Fibroblast of lung (primary cell): ENCODE data around the gene TMEM255B. TPM values are rescaled to one million over a fixed set of nuclear protein-coding genes. Genes with fewer than 3 reads are reported as not detected.
"Not testable (repeated sequence)": the region's sequence is repeated elsewhere in the genome, so short reads cannot be mapped to it uniquely, and the experiment has no call there.

ENCODE experiments used
- DNase-seq, 2 donors: peaks; one replicate each; pipeline versions ENCODE4 v3.0.0 to v3.0.0-alpha.2; 2010; ENCODE audit warnings: low read depth in 2 of 2
- H2AFZ ChIP-seq: 2 replicates; pipeline ENCODE4 v1.5.1; 2012; ENCODE audit warnings: low read length, control low read depth, inconsistent platforms
- H3K27ac ChIP-seq: 2 replicates; pipeline ENCODE4 v1.5.1; 2011; ENCODE audit warnings: low read length, control low read depth; ENCODE audit not compliant: insufficient read depth
- H3K27me3 ChIP-seq: 2 replicates; pipeline ENCODE4 v1.5.1; 2011; ENCODE audit warnings: mild to moderate bottlenecking, low read length; ENCODE audit not compliant: control insufficient read depth, insufficient read depth
- H3K36me3 ChIP-seq: 2 replicates; pipeline ENCODE4 v1.5.1; 2011; ENCODE audit warnings: low read length; ENCODE audit not compliant: control insufficient read depth, insufficient read depth
- H3K4me1 ChIP-seq: 2 replicates; pipeline ENCODE4 v1.5.1; 2011; ENCODE audit warnings: low read length; ENCODE audit not compliant: control insufficient read depth, insufficient read depth; ENCODE audit errors: extremely low read depth
- H3K4me2 ChIP-seq: 2 replicates; pipeline ENCODE4 v1.5.1; 2011; ENCODE audit warnings: low read length, control low read depth; ENCODE audit not compliant: insufficient read depth; ENCODE audit errors: extremely low read depth
- H3K4me3 ChIP-seq, 4 experiments: fragments of 200-600 bp in 1 of 4; sonication (generic) in 1 of 4; replicated peaks in 1 of 4; 2 replicates each; pipeline ENCODE4 v1.5.1; 2011 to 2016; ENCODE audit warnings: low read length in 4 of 4, low read depth in 3 of 4, mild to moderate bottlenecking in 3 of 4, control low read depth in 2 of 4, inconsistent platforms in 1 of 4, mixed read lengths in 1 of 4; ENCODE audit not compliant: insufficient read depth in 1 of 4; ENCODE audit errors: control extremely low read depth in 1 of 4
- H3K79me2 ChIP-seq: 2 replicates; pipeline ENCODE4 v1.5.1; 2012; ENCODE audit warnings: mild to moderate bottlenecking, low read length, inconsistent platforms; ENCODE audit not compliant: control insufficient read depth, insufficient read depth
- H3K9ac ChIP-seq: 2 replicates; pipeline ENCODE4 v1.5.1; 2011; ENCODE audit warnings: mild to moderate bottlenecking, low read length, control low read depth; ENCODE audit not compliant: insufficient read depth
- H3K9me3 ChIP-seq: 2 replicates; pipeline ENCODE4 v1.5.1; 2012; ENCODE audit warnings: low read depth, low read length; ENCODE audit not compliant: control insufficient read depth, insufficient read depth
- H4K20me1 ChIP-seq: 2 replicates; pipeline ENCODE4 v1.5.1; 2011; ENCODE audit warnings: low read length; ENCODE audit not compliant: control insufficient read depth, insufficient read depth; ENCODE audit errors: extremely low read depth
- CTCF ChIP-seq, 2 donors: IDR thresholded peaks in 1 of 2; conservative IDR thresholded peaks in 1 of 2; 1 replicate in 1 of 2; 2 replicates in 1 of 2; pipeline ENCODE4 v1.5.1; 2011 to 2012; ENCODE audit warnings: low read length in 2 of 2, control low read depth in 1 of 2, inconsistent platforms in 1 of 2, low read depth in 1 of 2, mild to moderate bottlenecking in 1 of 2
- EZH2 ChIP-seq: IDR thresholded peaks from 2 replicates; pipeline ENCODE4 v1.5.1; 2012; ENCODE audit warnings: low read length, control low read depth, mild to moderate bottlenecking; ENCODE audit errors: missing control alignments
- polyA plus RNA-seq, 2 donors: library from polyadenylated mRNA; depleted of rRNA in 1 of 2; stranded (reverse) in 1 of 2; unstranded in 1 of 2; fragments of >200 nt; gene quantifications; 2 replicates each; pipeline ENCODE4 v1.2.1, GENCODE V29; 2011 to 2012; ENCODE audit warnings: missing spikeins in 1 of 2
- total RNA-seq: library from RNA; depleted of rRNA; stranded (reverse); fragments of >200 nt; gene quantifications from 2 replicates; pipeline ENCODE4 v1.2.1, GENCODE V29; 2014

The TMEM255B gene
- total and polyA plus RNA-seq, 2 donors (not counting 1 experiment from before 2014, with no cell fraction given), result 2.4 to 10.4 TPM

- no peaks in the 10 kb centered on the region for H3K9me3 ChIP-seq
- no peak for DNase-seq
- no peak overlapping the region for H2AFZ ChIP-seq
- no peak overlapping the region for H3K27ac ChIP-seq
- TF ChIP-seq CTCF (conservative IDR thresholded peaks at IDR 0.05 in 1 of 2, IDR thresholded peaks at IDR 0.05 in 1 of 2; ENCODE audit: low read depth in 1 of 2, low read length in 2 of 2), result no peak
- TF ChIP-seq EZH2, result no peak
- H3K36me3 ChIP-seq, result no peaks in the 10 kb centered on the region
- H3K4me3 ChIP-seq, result peak overlapping the region in 2 of 4 experiments; percentile 49 to 51
- H3K79me2 ChIP-seq, result no peaks in the 10 kb centered on the region
- no peaks in the 10 kb centered on the region for H3K4me1 ChIP-seq
- H3K4me2 ChIP-seq, result no peak overlapping the region
- no peak overlapping the region for H3K9ac ChIP-seq
- no peaks in the 10 kb centered on the region for H4K20me1 ChIP-seq
- peaks cover under 1% of the 10 kb centered on the region for H3K27me3 ChIP-seq
Observed at GRCh38 chr13:113724016-113724758, 34.8 kb upstream of the TMEM255B start.

GRCh38 chr13:113724780-113725315 is 34.2 kb upstream of the TMEM255B start:
- H3K27me3 ChIP-seq, result peaks cover 5% of the 10 kb centered on the region
- peak overlapping the region; percentile 75 for H3K4me2 ChIP-seq
- DNase-seq, result peak; percentile 66 to 75
- H3K27ac ChIP-seq, result no peak overlapping the region
- H3K4me3 ChIP-seq, result peak overlapping the region; percentile 17 to 51 (median 35)
- H3K36me3 ChIP-seq, result no peaks in the 10 kb centered on the region
- H3K9ac ChIP-seq, result no peak overlapping the region
- H3K4me1 ChIP-seq, result no peaks in the 10 kb centered on the region
- peak overlapping the region; percentile 23 for H2AFZ ChIP-seq
- H3K9me3 ChIP-seq, result no peaks in the 10 kb centered on the region
- H3K79me2 ChIP-seq, result no peaks in the 10 kb centered on the region
- no peaks in the 10 kb centered on the region for H4K20me1 ChIP-seq
- no peak for TF ChIP-seq EZH2
- peak; percentile 71 for TF ChIP-seq CTCF (conservative IDR thresholded peaks at IDR 0.05 in 1 of 2, IDR thresholded peaks at IDR 0.05 in 1 of 2; ENCODE audit: low read depth in 1 of 2, low read length in 2 of 2)

- H3K9me3 ChIP-seq, H3K4me3 ChIP-seq, H3K27me3 ChIP-seq, H3K79me2 ChIP-seq, H4K20me1 ChIP-seq, DNase-seq, H3K36me3 ChIP-seq, H3K4me1 ChIP-seq, H3K27ac ChIP-seq, H3K4me2 ChIP-seq, H2AFZ ChIP-seq, H3K9ac ChIP-seq: not testable (repeated sequence)
Observed at GRCh38 chr13:113725329-113726105, 33.5 kb upstream of the TMEM255B start.

DNA sequence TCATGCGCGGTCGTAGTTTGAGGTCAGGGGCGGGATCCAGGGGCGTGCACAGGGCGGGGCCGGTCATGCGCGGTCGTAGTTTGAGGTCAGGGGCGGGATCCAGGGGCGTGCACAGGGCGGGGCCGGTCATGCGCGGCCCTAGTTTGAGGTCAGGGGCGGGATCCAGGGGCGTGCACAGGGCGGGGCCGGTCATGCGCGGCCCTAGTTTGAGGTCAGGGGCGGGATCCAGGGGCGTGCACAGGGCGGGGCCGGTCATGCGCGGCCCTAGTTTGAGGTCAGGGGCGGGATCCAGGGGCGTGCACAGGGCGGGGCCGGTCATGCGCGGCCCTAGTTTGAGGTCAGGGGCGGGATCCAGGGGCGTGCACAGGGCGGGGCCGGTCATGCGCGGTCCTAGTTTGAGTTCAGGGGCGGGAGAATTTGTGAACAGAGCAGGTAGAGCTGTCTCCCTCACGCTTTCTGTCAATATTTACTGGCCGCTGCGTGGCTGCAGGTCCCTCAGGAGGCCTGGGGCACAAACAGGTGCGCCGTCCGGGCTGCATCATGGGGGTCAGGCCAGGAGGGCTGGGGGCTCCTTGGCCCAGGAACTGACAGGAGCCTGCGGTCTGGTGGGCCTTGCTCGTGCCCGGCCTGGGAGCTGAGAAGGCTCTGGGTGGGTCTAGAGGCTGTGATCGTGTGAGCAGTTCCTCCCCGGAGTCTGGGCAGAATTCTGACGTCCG is 32.8 kb upstream of the TMEM255B start:
- H3K4me1 ChIP-seq, H3K9me3 ChIP-seq, DNase-seq, H2AFZ ChIP-seq, H3K4me2 ChIP-seq, H3K27me3 ChIP-seq, H4K20me1 ChIP-seq, H3K79me2 ChIP-seq, H3K9ac ChIP-seq, H3K36me3 ChIP-seq, H3K27ac ChIP-seq: not testable (repeated sequence)
- peak overlapping the region in 1 of 4 experiments; percentile 52 for H3K4me3 ChIP-seq
